HG03060 (cell line): ENCODE measurements around the gene KIR2DL4.
"Not testable (repeated sequence)": the region's sequence is repeated elsewhere in the genome, so short reads cannot be mapped to it uniquely, and the experiment has no call there.

Experiments used
- ATAC-seq: cut with Tn5 transposase; IDR thresholded peaks from one replicate; pipeline ENCODE4 v1.9.1; 2021; ENCODE audit warnings: low read depth, moderate number of reproducible peaks; ENCODE audit not compliant: unreplicated experiment

KIR2DL4 gene

DNA sequence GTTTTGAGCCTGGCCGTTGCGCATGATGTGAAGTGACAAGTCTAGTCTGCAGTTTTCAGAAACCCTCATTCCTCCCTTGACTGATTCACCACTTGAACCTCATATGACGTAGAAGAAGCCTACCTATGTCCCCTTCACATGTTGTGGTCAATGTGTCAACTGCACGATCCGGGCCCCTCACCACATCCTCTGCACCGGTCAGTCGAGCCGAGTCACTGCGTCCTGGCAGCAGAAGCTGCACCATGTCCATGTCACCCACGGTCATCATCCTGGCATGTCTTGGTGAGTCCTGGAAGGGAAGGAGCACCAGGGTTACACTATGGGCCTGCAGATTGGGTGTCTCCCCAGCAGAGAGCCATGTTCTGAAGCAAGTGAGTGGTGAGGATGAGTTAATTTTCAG is at the start of gene KIR2DL4:
Gene KIR2DL4, plus strand, starts transcription at position 201 of the 400 bp plus-strand sequence. Its CDS starts 42 bp downstream, at position 243.
- ATAC-seq: no peak

DNA sequence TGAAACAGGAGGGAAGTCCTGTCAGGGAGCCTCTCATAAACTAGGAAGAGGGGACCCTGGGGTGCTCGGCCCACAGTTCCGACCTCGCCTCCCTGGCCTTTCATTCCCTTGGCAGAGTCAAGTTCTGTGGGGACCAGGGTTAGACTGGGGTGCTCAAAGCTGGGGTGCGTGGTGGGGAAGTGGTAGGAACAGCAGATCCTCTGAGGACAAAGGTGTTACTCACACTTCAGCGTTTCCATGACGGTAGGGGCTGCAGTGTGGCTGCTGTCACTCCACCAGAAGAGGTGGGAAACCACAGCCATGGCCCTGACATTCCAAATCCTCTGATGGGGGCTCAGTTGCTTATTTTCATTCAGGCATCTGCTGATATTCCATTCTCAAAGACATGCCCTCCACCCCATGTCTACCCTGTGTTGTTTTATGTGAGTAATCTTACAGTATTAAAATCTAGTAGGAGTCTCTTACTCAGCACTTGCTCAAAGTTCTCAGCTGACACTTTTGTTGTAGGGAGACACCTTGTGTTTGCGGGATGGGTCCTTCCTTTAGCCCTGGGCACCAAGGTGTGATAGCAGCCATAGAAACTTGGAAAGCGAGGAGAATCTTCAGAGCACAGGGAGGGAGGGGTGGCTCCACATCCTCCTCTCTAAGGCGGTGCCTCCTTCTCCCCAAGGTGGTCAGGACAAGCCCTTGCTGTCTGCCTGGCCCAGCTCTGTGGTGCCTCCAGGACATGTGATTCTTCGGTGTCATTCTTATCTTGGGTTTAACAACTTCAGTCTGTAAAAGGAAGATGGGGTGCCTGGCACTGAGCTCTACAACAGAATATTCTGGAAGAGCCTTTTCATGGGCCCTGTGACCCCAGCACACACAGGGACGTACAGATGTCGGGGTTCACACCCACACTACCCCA is 47.0 kb upstream of the KIR2DL4 start:
- not testable (repeated sequence) for ATAC-seq

DNA sequence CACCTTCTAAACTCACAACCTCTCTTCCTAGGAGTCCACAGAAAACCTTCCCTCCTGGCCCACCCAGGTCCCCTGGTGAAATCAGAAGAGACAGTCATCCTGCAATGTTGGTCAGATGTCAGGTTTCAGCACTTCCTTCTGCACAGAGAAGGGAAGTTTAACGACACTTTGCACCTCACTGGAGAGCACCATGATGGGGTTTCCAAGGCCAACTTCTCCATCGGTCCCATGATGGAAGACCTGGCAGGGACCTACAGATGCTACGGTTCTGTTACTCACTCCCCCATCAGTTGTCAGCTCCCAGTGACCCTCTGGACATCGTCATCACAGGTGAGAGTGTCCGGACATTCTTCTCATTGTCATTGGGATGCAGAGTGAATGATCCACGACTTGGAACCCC is 44.8 kb upstream of the KIR2DL4 start:
- ATAC-seq: not testable (repeated sequence)

DNA sequence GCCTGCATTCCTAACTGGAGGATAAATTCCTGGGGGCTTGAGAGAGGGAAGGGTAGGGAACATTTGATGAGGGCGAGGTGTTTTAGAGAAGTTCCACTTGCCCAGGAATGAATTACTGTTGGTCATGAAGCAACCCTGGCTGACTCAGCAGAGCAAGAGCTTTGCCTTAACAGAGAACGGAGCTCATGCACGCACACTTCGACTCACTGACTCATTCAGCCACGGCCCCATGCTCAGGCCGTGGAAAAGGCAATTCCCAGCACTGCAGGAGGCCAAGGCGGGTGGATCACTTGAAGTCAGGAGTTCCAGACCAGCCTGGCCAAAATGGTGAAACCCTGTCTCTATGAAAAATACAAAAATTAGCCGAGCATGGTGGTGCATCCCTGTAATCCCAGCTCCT is 39.2 kb upstream of the KIR2DL4 start:
- ATAC-seq: not testable (repeated sequence)

DNA sequence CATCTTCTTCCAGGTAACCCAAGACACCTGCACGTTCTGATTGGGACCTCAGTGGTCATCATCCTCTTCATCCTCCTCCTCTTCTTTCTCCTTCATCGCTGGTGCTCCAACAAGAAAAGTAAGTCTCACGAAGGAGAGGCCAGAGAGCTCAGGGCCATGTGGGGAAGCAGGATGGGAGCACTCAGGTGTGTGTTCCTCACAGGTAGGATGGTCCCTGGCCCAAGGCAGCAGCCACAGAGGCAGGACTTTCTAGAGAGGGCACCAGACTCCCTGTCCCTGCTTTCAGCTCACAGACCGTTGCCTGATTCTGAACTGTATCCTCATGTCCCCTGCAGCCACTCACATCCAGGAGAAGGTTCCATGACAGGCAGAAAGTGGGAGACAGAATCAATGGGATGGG is 36.9 kb upstream of the KIR2DL4 start:
- not testable (repeated sequence) for ATAC-seq

DNA sequence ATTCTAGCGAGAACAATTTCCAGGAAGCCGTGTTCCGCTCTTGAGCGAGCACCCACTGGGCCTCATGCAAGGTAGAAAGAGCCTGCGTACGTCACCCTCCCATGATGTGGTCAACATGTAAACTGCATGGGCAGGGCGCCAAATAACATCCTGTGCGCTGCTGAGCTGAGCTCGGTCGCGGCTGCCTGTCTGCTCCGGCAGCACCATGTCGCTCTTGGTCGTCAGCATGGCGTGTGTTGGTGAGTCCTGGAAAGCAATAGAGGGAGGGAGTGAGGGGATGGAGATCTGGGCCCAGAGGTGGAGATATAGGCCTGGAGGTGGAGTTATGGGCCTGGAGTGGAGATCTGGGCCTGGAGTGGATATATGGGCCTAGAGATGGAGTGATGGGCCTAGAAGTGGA is 33.8 kb upstream of the KIR2DL4 start, which contains the start of gene KIR2DL1:
Gene KIR2DL1, plus strand, starts transcription at position 148 of the 400 bp plus-strand sequence. Its CDS starts 58 bp downstream, at position 206.
- ATAC-seq: not testable (repeated sequence)

DNA sequence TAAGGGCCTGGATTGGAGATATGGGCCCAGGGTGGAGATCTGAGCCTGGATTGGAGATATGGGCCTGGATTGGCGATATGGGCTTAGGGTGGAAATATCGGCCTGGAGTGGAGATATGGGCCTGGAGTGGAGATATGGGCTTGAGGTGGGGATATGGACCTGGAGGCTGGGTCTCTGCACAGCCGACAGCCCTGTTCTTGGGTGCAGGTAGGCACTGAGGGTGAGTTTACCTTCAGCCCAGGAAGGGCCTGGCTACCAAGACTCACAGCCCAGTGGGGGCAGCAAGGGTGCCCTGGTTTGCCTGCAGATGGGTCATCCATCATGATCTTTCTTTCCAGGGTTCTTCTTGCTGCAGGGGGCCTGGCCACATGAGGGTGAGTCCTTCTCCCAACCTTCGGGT is 32.9 kb upstream of the KIR2DL4 start:
- ATAC-seq: not testable (repeated sequence)

DNA sequence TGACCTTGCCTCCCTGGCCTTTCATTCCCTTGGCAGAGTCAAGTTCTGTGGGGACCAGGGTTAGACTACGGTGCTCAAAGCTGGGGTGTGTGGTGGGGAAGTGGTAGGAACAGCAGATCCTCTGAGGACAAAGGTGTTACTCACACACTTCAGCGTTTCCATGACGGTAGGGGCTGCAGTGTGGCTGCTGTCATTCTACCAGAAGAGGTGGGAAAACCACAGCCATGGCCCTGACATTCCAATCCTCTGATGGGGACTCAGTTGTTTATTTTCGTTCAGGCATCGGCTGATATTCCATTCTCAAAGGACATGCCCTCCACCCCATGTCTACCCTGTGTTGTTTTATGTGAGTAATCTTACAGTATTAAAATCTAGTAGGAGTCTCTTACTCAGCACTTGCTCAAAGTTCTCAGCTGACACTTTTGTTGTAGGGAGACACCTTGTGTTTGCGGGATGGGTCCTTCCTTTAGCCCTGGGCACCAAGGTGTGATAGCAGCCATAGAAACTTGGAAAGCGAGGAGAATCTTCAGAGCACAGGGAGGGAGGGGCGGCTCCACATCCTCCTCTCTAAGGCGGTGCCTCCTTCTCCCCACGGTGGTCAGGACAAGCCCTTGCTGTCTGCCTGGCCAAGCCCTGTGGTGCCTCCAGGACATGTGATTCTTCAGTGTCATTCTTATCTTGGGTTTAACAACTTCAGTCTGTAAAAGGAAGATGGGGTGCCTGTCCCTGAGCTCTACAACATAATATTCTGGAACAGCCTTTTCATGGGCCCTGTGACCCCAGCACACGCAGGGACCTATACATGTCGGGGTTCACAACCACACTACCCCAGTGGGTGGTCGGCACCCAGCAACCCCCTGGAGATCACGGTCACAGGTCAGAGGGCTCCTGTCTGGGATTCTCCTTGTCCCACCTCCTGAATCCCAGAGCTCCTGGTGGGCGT is 32.1 kb upstream of the KIR2DL4 start:
- ATAC-seq: not testable (repeated sequence)

DNA sequence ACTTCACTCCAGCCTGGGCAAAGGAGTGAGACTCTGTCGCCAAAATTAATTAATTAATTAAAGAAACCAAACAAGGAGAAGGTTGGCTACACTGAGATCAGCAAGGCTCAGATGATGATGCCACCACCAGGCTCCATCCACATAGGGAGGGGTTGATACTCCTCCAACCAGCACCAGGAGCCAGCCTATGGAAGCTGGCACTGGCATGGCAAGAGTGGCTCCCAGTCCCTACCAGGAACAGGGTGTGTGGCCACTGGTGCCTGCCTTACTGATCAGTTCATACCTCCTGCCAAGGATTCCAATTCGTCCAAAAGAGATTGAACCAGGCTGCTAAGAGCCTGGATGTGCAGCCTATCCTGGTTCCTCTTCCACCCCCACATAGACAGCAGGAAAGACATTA is 30.7 kb upstream of the KIR2DL4 start:
- ATAC-seq: not testable (repeated sequence)

DNA sequence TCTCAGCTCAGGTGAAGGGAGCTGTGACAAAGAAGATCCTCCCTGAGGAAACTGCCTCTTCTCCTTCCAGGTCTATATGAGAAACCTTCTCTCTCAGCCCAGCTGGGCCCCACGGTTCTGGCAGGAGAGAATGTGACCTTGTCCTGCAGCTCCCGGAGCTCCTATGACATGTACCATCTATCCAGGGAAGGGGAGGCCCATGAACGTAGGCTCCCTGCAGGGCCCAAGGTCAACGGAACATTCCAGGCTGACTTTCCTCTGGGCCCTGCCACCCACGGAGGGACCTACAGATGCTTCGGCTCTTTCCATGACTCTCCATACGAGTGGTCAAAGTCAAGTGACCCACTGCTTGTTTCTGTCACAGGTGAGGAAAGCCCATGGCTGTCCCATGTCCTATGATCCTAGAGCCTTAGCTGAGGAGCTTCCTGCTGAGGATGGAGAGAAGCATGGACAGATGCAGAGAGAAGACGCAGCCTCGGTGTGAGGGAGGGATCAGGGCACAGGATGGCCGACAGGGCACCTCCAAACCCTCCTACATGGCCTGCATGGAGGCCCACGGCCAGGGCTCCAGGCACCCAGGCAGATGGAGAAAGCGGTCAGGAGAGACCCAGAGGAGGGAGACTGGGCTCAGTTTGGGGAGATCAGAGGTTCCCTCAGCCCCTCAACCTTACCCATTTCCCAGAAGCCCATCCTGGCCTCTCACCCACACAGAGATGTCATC is 28.2 kb upstream of the KIR2DL4 start:
- ATAC-seq: not testable (repeated sequence)

DNA sequence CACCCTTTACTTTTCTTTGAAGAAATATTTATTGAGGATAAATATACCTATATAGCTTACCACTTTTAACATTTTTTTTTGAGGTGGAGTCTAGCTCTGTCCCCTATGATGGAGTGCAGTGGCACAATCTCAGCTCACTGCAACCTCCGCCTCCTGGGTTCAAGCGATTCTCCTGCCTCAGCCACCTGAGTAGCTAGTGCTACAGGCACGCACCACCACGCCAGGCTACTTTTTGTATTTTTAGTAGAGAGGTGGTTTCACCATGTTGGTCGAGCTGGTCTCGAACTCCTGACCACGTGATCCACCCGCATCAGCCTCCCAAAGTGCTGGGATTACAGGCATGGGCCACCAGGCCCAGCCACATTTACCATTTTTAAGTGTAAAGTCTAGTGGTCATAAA is 27.6 kb upstream of the KIR2DL4 start:
- not testable (repeated sequence) for ATAC-seq

DNA sequence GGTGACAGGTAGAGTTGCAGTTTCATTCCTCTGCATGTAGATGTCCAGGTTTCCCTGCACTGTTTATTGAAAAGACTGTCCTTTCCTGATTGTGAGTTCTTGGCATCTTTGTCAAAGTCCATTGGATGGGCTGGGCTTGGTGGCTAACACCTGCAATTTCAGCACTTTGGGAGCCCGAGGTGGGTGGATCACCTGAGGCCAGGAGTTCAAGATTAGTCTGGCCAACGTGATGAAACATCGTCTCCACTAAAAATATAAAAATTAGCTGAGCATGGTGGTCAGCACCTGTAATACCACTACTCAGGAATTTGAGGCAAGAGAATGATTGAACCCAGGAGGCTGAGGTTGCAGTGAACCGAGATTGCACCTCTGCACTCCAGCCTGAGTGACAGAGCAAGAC is 25.6 kb upstream of the KIR2DL4 start:
- ATAC-seq: not testable (repeated sequence)

DNA sequence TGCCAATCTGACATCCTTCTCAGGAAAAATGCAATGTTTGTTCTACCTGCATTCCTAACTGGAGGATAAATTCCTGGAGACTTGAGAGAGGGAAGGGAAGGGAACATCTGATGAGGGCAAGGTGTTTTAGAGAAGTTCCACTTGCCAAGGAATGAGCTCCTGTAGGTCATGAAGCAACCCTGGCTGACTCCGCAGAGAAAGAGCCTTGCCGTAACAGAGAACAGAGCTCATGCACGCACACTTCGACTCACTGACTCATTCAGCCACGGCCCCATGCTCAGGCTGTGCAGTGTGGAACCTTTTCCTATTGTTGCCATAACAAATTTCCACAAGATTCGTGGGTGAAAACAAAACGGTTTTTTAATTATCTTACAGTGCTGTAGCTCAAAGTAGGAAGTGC is 24.5 kb upstream of the KIR2DL4 start:
- not testable (repeated sequence) for ATAC-seq

DNA sequence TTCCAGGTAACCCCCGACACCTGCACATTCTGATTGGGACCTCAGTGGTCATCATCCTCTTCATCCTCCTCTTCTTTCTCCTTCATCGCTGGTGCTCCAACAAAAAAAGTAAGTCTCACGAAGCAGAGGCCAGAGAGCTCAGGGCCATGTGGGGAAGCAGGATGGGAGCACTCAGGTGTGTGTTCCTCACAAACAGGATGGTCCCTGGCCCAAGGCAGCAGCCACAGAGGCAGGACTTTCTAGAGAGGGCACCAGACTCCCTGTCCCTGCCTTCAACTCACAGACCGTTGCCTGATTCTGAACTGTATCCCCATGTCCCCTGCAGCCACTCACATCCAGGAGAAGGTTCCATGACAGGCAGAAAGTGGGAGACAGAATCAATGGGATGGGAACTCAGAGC is 20.5 kb upstream of the KIR2DL4 start:
- not testable (repeated sequence) for ATAC-seq

DNA sequence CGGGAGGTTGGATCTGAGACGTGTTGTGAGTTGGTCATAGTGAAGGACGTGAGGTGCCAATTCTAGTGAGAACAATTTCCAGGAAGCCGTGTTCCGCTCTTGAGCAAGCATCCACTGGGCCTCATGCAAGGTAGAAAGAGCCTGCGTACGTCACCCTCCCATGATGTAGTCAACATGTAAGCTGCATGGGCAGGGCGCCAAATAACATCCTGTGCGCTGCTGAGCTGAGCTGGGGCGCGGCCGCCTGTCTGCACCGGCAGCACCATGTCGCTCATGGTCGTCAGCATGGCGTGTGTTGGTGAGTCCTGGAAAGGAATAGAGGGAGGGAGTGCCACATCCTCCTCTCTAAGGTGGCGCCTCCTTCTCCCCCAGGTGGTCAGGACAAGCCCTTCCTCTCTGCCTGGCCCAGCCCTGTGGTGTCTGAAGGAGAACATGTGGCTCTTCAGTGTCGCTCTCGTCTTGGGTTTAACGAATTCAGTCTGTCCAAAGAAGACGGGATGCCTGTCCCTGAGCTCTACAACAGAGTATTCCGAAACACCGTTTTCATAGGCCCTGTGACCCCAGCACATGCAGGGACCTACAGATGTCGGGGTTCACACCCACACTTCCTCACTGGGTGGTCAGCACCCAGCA is 17.2 kb upstream of the KIR2DL4 start:
- ATAC-seq: not testable (repeated sequence)

DNA sequence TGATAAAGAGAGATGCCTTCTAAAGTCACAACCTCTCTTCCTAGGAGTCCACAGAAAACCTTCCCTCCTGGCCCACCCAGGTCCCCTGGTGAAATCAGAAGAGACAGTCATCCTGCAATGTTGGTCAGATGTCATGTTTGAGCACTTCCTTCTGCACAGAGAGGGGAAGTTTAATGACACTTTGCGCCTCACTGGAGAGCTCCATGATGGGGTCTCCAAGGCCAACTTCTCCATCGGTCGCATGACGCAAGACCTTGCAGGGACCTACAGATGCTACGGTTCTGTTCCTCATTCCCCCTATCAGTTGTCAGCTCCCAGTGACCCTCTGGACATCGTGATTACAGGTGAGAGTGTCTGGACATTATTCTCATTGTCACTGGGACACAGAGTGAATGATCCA is 15.3 kb upstream of the KIR2DL4 start:
- not testable (repeated sequence) for ATAC-seq

DNA sequence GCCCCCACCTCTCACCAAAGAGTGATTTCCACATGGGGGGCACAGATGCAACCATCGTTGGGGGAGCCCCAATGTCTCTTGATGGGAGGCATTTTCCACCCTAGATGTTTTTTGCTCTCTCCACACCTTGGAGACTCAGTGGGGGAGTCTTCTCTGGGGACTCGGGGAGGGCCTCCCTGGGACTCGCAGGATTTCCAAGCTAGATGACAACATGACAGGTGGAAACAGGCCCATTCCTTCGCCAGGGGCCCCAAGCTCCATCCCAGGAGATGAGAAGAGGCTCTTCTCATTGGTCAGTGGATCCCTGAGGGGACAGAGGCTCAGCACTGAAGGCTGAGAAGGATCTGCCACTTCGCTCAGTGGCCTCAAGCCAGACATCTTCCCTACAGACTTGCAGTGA is 12.7 kb upstream of the KIR2DL4 start:
- no peak for ATAC-seq

DNA sequence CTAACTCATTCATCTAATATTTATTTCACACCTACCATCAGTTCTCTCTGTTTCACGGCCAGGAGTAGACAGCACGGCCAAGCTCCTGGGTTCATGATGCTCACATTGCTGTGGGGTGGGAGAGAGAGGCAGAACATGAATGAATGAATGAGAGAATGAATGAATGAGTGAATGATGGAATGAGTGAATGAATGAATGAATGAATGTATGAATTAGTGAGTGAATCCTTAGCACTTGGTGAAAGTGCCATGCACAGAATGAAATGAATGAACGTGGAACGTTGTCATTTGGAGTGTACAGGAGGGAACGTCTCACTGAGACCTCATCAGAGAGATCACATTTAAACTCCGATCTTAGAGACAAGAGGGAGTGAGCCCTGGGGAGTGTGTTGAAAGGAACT is 11.9 kb upstream of the KIR2DL4 start:
- ATAC-seq: no peak

DNA sequence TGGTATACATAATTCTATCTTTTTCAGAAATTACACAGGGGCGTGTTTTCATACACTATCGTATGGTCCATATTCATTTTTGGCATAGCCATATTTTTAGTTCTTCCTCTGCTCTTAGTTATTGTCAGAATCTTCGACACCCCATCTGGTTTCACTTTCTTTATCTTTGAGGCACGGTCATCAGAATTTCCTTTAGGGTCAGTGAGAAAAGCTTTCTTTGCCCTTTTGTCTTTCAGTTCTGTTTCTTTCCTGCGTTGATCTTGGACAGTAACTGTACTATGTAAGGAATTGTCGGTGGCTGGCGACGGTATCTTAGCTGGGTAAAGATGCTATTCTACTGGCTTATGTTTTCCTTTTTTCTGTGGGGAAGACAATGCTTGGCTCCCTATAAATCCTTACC is 10.6 kb upstream of the KIR2DL4 start:
- ATAC-seq: no peak

DNA sequence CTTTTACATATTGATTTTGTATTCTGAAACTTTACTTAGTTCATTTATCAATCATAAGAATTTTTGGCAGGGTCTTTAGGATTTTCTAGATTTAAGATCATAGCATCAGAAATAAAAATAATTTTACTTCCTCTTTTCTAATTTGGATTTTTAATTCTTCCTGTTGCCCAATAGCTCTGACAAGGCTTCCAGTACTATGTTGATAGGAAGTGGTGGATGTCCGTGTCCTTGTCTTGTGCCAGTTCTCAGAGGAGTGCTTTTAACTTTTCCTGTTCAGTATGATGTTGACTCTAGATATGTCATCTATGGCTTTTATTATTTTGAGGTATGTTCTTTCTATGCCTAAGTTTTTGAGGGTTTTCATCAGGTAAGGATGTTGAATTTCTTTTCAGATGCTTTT is 7.7 kb upstream of the KIR2DL4 start:
- no peak for ATAC-seq
